H1 (cell line): Measurements from ENCODE around the gene VSIG2.

Experiments
- ATF2 ChIP-seq: IDR thresholded peaks from 2 replicates; pipeline ENCODE4 v1.6.1; 2012; ENCODE audit warnings: low read length, inconsistent platforms
- ATF3 ChIP-seq: IDR thresholded peaks from 2 replicates; pipeline ENCODE4 v1.6.1; 2011; ENCODE audit warnings: low read depth, mild to moderate bottlenecking, low read length; ENCODE audit not compliant: insufficient read depth
- HDAC2 ChIP-seq, 2 experiments: fragments of 300-600 bp in 1 of 2; sonication (generic) in 1 of 2; IDR thresholded peaks; 2 replicates each; pipeline ENCODE4 v1.6.1; 2011 to 2012; ENCODE audit warnings: low read depth in 2 of 2, low read length in 2 of 2, mild to moderate bottlenecking in 2 of 2, moderate library complexity in 2 of 2, borderline replicate concordance in 1 of 2, inconsistent platforms in 1 of 2
- JUND ChIP-seq: IDR thresholded peaks from 2 replicates; pipeline ENCODE4 v1.6.1; 2011; ENCODE audit warnings: mild to moderate bottlenecking, improper control_type of control experiment, low read length
- POLR2AphosphoS5 ChIP-seq: IDR thresholded peaks from 2 replicates; pipeline ENCODE4 v1.6.1; 2011; ENCODE audit warnings: low read depth, low read length
- RFX5 ChIP-seq: IDR thresholded peaks from 2 replicates; pipeline ENCODE4 v1.6.1; 2011; ENCODE audit warnings: low read depth, low read length, improper control_type of control experiment, borderline replicate concordance
- YY1 ChIP-seq: IDR thresholded peaks from 2 replicates; pipeline ENCODE4 v1.6.1; 2011; ENCODE audit warnings: low read depth, mild to moderate bottlenecking, low read length
- ZNF274 ChIP-seq: IDR thresholded peaks from 2 replicates; pipeline ENCODE4 v1.7.0; 2012; ENCODE audit warnings: low read length, borderline replicate concordance; ENCODE audit errors: extremely low read depth
- TF ChIP-seq, protein P1 (sequence below), 3 experiments: IDR thresholded peaks; 1 replicate in 2 of 3; 2 replicates in 1 of 3; pipeline versions ENCODE4 v1.5.1 to v1.6.1; 2011; ENCODE audit warnings: low read length in 3 of 3, mild to moderate bottlenecking in 3 of 3, inconsistent platforms in 2 of 3, low read depth in 1 of 3, moderate library complexity in 1 of 3; ENCODE audit not compliant: insufficient read depth in 1 of 3; ENCODE audit errors: control extremely low read depth in 1 of 3

GRCh38 chr11:124719534-124719933 lies 32.5 kb downstream of the VSIG2 start:
- TF ChIP-seq, protein P1, sequence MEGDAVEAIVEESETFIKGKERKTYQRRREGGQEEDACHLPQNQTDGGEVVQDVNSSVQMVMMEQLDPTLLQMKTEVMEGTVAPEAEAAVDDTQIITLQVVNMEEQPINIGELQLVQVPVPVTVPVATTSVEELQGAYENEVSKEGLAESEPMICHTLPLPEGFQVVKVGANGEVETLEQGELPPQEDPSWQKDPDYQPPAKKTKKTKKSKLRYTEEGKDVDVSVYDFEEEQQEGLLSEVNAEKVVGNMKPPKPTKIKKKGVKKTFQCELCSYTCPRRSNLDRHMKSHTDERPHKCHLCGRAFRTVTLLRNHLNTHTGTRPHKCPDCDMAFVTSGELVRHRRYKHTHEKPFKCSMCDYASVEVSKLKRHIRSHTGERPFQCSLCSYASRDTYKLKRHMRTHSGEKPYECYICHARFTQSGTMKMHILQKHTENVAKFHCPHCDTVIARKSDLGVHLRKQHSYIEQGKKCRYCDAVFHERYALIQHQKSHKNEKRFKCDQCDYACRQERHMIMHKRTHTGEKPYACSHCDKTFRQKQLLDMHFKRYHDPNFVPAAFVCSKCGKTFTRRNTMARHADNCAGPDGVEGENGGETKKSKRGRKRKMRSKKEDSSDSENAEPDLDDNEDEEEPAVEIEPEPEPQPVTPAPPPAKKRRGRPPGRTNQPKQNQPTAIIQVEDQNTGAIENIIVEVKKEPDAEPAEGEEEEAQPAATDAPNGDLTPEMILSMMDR (IDR thresholded peaks at IDR 0.05; ENCODE audit: control extremely low read depth in 1 of 3, insufficient read depth in 1 of 3, low read depth in 1 of 3, low read length in 3 of 3) = no peak
- no peak for TF ChIP-seq JUND
- TF ChIP-seq ZNF274 = no peak
- no peak for TF ChIP-seq ATF3
- TF ChIP-seq POLR2AphosphoS5 = no peak
- TF ChIP-seq ATF2 = no peak
- TF ChIP-seq HDAC2 (IDR thresholded peaks at IDR 0.05; ENCODE audit: borderline replicate concordance in 1 of 2, low read depth in 2 of 2, low read length in 2 of 2) = no peak
- no peak for TF ChIP-seq RFX5
- TF ChIP-seq YY1 = no peak
